LNCaP clone FGC (cell line): ENCODE results near the gene NLN.

Experiments used
- DNase-seq: peaks from one replicate; pipeline ENCODE4 v3.0.0-alpha.2; 2011; ENCODE audit warnings: low read depth
- H3K4me3 ChIP-seq: 2 replicates; pipeline ENCODE4 v1.5.1; 2011; ENCODE audit warnings: mild to moderate bottlenecking, low read depth, low read length, control low read depth
- TF ChIP-seq, protein P1 (sequence below): IDR thresholded peaks from 2 replicates; pipeline ENCODE4 v1.5.1; 2012; ENCODE audit warnings: mild to moderate bottlenecking; ENCODE audit not compliant: control insufficient read depth, insufficient read depth; ENCODE audit errors: extremely low read depth

Gene NLN

DNA sequence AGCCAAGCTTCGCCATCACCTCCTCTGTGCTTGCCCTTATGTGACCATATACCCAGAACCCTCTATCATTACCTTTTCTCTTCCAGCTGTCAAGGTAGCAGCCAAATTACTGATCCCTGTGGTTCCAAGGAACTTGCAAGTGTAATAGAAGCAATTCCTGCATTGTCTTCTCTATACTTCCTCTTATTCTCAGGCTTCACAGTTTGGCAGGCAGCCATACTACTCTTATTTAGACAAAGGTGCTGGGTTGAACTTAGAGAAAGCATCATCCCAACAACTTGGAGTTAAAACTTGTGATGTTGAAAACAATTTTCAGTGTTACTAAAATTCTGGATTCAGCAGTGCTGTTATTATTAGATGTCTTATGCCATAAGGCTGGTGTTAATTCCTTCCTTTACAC lies 93.2 kb downstream of the NLN start:
- TF ChIP-seq, protein P1, sequence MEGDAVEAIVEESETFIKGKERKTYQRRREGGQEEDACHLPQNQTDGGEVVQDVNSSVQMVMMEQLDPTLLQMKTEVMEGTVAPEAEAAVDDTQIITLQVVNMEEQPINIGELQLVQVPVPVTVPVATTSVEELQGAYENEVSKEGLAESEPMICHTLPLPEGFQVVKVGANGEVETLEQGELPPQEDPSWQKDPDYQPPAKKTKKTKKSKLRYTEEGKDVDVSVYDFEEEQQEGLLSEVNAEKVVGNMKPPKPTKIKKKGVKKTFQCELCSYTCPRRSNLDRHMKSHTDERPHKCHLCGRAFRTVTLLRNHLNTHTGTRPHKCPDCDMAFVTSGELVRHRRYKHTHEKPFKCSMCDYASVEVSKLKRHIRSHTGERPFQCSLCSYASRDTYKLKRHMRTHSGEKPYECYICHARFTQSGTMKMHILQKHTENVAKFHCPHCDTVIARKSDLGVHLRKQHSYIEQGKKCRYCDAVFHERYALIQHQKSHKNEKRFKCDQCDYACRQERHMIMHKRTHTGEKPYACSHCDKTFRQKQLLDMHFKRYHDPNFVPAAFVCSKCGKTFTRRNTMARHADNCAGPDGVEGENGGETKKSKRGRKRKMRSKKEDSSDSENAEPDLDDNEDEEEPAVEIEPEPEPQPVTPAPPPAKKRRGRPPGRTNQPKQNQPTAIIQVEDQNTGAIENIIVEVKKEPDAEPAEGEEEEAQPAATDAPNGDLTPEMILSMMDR: no peak
- no peak for DNase-seq
- no peak overlapping the region for H3K4me3 ChIP-seq

DNA sequence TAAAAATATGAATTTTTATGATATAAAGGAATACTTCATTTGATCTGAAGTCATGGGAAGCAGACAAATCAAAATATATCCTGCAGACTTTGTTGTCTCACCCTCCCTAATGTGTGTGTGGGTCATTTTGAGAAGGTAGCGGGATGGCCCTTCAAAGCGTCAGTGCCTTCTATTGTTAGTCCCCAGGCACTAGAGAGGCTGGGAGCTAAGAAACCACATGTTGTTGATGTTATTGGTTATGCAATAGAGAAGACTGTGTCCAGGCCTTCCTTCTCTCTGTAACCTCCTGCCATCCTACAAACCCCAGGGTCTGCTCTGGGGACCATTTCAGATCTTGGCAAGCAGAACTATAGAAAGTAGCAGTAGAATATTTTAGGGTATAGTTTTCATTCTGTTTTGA lies 94.7 kb downstream of the NLN start:
- no peak overlapping the region for H3K4me3 ChIP-seq
- TF ChIP-seq, protein P1: no peak
- no peak for DNase-seq

DNA sequence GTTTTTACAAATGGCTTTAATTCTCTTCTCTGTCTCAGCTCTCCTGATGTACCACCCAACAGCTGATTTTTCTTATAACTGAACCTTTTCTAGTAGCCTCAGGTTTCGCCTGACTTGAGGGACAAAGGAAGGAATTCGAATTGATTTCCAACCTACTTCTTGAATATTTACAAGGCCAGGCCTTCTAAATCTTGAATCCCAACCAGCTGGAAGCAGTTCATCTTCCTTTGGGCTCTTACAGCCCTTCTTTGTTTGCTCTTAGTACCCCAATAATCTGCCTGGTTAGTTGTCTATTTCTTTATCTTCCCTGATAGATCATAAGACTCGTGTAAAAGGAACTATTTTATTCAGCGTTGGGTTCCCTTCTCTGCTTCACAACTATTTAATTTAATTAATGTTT lies 95.9 kb downstream of the NLN start:
- DNase-seq: no peak
- H3K4me3 ChIP-seq: no peak overlapping the region
- TF ChIP-seq, protein P1: no peak

DNA sequence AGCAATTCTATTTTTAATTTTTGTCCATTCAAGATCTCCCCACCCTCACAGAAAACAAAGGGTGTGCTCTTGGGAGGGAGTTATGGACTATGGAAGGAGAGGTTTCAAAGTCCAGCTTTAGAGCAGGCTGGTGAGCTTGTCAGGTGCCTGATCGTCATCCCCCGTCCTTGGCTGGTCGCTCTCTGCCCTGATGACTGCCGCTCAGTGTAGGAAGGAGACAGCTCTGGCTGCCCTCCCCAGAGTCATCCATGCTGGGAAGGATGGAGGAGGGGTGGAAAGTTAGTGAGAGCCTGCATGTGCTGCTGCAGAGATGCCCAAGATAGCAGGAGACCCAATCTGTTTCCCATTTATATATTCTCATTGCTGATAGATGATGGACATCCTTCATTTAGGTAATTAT lies 96.6 kb downstream of the NLN start:
- no peak for DNase-seq
- H3K4me3 ChIP-seq: no peak overlapping the region
- TF ChIP-seq, protein P1: no peak

DNA sequence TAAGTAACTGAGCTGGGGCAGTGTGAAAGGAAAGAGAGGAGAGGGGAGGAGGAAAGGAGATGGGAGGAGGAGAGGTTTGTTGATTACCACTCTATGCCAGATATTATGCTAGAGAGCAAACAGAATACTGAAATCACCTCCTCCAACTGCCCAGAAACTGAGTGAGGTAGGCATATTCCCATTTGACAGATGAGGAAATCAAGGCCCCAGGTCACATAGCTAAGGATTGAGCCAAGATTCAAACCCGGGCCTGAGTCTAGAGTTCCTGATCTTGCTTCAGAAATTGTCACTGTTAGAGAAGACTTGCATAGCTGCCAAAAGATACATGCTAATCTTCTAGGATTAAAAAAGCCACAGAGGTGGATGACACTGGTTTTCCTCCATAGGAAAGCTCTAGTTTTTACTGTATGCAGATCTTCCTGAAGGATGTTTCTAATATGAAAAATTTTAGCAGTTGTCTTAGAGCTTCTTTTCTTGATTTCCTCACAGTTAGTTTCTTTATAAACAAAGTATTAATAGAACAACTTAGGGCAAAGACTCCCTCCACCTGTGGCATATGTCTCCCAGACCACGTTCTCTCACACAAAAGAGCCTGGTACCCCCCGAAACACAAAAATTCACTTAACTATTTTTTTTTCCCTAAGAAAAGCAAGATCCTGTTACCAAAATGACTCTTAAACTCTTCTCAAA lies 97.4 kb downstream of the NLN start:
- DNase-seq: no peak
- H3K4me3 ChIP-seq: no peak overlapping the region
- TF ChIP-seq, protein P1: no peak

DNA sequence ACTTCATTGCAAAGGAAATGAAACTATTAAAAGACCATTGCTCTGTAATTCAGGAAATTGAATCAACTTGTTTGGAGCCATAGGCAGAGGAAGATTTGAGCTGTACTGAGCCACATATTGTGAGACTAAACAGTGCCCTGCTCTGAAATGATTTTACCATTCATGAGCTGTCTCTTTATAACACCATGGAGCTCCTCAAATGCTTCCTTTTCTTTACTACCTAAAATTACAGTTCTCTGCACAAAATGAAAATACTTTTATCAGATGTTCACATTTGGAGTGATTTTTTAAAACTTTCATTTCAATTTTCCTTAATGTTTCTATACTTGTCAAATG lies 97.9 kb downstream of the NLN start:
- TF ChIP-seq, protein P1: no peak
- no peak for DNase-seq
- no peak overlapping the region for H3K4me3 ChIP-seq

DNA sequence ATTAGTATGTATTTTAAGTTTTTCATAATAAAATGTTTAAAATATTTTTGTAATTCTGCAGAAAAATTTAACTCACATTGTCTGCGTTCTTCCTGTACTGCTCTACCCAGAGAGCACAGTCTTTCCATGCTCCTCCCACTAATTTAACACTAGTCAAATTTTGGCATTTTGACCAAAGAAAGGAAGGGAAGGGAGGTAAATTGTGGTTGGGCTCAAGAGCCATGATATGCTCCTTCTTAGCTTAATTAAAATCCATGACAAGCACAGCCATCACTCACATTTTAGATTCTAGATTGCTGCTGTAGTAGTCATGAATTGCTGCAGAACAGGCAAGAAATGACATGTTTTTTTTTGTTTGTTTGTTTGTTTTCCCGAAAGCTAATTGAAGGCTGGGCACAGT lies 98.4 kb downstream of the NLN start:
- DNase-seq: no peak
- TF ChIP-seq, protein P1: no peak
- H3K4me3 ChIP-seq: no peak overlapping the region
